Endothelial cell of umbilical vein (primary cell): ENCODE results near the gene DOLPP1.

ENCODE experiments used
- GATA2 ChIP-seq: IDR thresholded peaks from 2 replicates; pipeline ENCODE4 v1.7.0; 2011; ENCODE audit warnings: low read depth, mild to moderate bottlenecking, moderate library complexity, mixed read lengths, low read length; ENCODE audit not compliant: insufficient read length, insufficient read depth
- TF ChIP-seq, protein P1 (sequence below), 2 donors: IDR thresholded peaks; 1 replicate in 1 of 2; 2 replicates in 1 of 2; pipeline ENCODE4 v1.5.1; 2011; ENCODE audit warnings: low read length in 2 of 2, mild to moderate bottlenecking in 2 of 2, moderate library complexity in 2 of 2, control low read depth in 1 of 2, inconsistent platforms in 1 of 2, low read depth in 1 of 2; ENCODE audit not compliant: insufficient read depth in 1 of 2; ENCODE audit errors: extremely low read depth in 1 of 2

DNA sequence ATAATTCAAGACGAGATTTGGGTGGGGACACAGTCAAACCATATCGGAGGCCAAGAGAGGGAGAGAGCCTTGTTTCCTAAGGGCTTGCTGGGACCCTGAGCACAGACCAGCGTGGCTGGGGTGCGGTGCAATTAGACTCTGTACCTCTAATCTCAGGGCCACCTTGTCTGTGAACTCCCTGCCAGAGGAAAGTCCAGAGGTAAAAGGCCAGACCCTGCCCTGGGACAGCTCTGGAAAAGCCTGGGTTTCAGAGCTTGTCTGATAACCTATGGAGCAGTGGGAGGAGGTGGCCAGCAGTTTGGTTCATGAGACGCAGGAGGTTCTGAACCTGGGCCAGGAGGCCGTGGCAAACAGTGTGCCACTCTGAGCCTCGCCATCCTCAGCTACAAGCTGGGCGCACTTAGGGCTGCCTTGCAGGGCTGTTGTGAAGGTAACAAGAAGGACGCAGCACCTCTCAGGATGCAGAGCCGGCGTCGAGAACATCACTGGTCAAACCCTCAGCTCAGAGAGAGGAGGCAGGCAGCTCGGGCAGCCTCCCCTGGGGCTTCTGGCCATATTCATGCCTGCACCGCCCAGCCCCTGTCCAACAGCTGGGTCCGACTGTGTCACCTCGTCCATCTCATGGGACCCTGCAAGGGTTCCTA lies 4.8 kb upstream of the DOLPP1 start:
- TF ChIP-seq, protein P1, sequence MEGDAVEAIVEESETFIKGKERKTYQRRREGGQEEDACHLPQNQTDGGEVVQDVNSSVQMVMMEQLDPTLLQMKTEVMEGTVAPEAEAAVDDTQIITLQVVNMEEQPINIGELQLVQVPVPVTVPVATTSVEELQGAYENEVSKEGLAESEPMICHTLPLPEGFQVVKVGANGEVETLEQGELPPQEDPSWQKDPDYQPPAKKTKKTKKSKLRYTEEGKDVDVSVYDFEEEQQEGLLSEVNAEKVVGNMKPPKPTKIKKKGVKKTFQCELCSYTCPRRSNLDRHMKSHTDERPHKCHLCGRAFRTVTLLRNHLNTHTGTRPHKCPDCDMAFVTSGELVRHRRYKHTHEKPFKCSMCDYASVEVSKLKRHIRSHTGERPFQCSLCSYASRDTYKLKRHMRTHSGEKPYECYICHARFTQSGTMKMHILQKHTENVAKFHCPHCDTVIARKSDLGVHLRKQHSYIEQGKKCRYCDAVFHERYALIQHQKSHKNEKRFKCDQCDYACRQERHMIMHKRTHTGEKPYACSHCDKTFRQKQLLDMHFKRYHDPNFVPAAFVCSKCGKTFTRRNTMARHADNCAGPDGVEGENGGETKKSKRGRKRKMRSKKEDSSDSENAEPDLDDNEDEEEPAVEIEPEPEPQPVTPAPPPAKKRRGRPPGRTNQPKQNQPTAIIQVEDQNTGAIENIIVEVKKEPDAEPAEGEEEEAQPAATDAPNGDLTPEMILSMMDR (IDR thresholded peaks at IDR 0.05; ENCODE audit: extremely low read depth in 1 of 2, insufficient read depth in 1 of 2, low read depth in 1 of 2, low read length in 2 of 2) = no peak
- no peak for TF ChIP-seq GATA2
